Hepatocyte (in vitro differentiated cells): ENCODE results near the gene KLHL12.

Experiments
- EZH2 ChIP-seq: fragments of 200-600 bp; sonication (generic); IDR thresholded peaks from 2 replicates; pipeline ENCODE4 v1.6.1; 2016; ENCODE audit warnings: antibody characterized with exemption, mild to moderate bottlenecking, borderline replicate concordance
- EZH2phosphoT487 ChIP-seq: fragments of 200-600 bp; sonication (generic); IDR thresholded peaks from one replicate; pipeline ENCODE4 v1.6.1; 2018; ENCODE audit warnings: antibody characterized with exemption, mild to moderate bottlenecking, low read depth, moderate library complexity; ENCODE audit not compliant: unreplicated experiment, severe bottlenecking
- TF ChIP-seq, protein P1 (sequence below): fragments of 200-600 bp; sonication (generic); IDR thresholded peaks from 2 replicates; pipeline ENCODE4 v1.5.1; 2016; ENCODE audit warnings: antibody characterized with exemption, mild to moderate bottlenecking; ENCODE audit not compliant: poor library complexity

DNA sequence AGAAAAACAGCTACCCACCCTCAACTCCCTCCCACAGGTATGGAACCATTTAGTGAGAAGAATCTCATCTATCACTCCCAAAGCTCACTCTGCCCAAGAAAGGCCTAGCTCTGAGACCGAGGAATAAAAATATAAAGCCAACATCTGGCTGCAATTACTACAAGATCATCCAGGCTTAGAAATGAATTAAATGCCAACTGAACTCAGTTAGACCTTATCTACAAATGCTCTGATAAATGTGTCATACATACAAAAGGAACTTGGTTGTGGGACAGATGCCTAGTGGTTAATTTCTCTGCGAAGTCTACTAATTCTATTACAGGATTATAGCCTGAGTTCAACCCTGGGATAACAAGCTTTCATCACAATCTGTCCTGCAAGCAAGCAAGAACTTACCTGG is 24.4 kb upstream of the KLHL12 start:
- TF ChIP-seq, protein P1, sequence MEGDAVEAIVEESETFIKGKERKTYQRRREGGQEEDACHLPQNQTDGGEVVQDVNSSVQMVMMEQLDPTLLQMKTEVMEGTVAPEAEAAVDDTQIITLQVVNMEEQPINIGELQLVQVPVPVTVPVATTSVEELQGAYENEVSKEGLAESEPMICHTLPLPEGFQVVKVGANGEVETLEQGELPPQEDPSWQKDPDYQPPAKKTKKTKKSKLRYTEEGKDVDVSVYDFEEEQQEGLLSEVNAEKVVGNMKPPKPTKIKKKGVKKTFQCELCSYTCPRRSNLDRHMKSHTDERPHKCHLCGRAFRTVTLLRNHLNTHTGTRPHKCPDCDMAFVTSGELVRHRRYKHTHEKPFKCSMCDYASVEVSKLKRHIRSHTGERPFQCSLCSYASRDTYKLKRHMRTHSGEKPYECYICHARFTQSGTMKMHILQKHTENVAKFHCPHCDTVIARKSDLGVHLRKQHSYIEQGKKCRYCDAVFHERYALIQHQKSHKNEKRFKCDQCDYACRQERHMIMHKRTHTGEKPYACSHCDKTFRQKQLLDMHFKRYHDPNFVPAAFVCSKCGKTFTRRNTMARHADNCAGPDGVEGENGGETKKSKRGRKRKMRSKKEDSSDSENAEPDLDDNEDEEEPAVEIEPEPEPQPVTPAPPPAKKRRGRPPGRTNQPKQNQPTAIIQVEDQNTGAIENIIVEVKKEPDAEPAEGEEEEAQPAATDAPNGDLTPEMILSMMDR = no peak
- no peak for TF ChIP-seq EZH2
- no peak for TF ChIP-seq EZH2phosphoT487
